Panc1 (cell line): ENCODE results near the gene KIAA1958. TPM values are rescaled to one million over a fixed set of nuclear protein-coding genes. Genes with fewer than 3 reads are reported as not detected.
"Not testable (repeated sequence)": the region's sequence is repeated elsewhere in the genome, so short reads cannot be mapped to it uniquely, and the experiment has no call there.

Experiments
- ATAC-seq: fragments of 200-7000 bp; cut with Tn5 transposase; 2 replicates; pipeline ENCODE4 v1.9.1; 2020; ENCODE audit warnings: mild to moderate bottlenecking, moderate library complexity
- BruUV-seq: library from RNA; stranded (reverse); fragments of 400-500 nt; replicated peaks from 2 replicates; lab custom pipeline; 2021; lab: Mats Ljungman, UMichigan
- CTCF ChIA-PET: fragments of 300-600 bp; sonication (Branson Sonifier 250); formaldehyde crosslinking; loops from one replicate; lab custom pipeline; 2022; ENCODE audit warnings: antibody characterized with exemption; lab: Charles Lee
- POLR2A ChIA-PET: fragments of 300-600 bp; sonication (Branson Sonifier 250); formaldehyde crosslinking; loops from one replicate; lab custom pipeline; 2022; ENCODE audit warnings: antibody characterized with exemption; lab: Charles Lee
- DNase-seq: peaks from one replicate; pipeline ENCODE4 v3.0.0-alpha.2; 2010; ENCODE audit warnings: low read depth, low spot score
- H3K27ac ChIP-seq: 2 replicates; pipeline ENCODE4 v1.5.1; 2011; ENCODE audit warnings: mild to moderate bottlenecking, low read length, inconsistent platforms
- H3K27me3 ChIP-seq: fragments of 200-500 bp; sonication (Bioruptor generic); 2 replicates; pipeline ENCODE4 v1.6.0; 2014; ENCODE audit warnings: low read length, inconsistent platforms; ENCODE audit not compliant: control insufficient read depth, insufficient read depth
- H3K36me3 ChIP-seq: fragments of 200-500 bp; sonication (Bioruptor generic); 2 replicates; pipeline ENCODE4 v1.5.1; 2014; ENCODE audit warnings: inconsistent platforms, mild to moderate bottlenecking, low read length, moderate library complexity; ENCODE audit not compliant: control insufficient read depth, insufficient read depth
- H3K4me1 ChIP-seq: 2 replicates; pipeline ENCODE4 v1.5.1; 2011; ENCODE audit warnings: inconsistent platforms, mild to moderate bottlenecking, low read length, moderate library complexity; ENCODE audit not compliant: control insufficient read depth, insufficient read depth
- H3K4me3 ChIP-seq, 2 experiments: 2 replicates each; pipeline ENCODE4 v1.5.1; 2011 to 2012; ENCODE audit warnings: low read depth in 2 of 2, low read length in 2 of 2, mild to moderate bottlenecking in 2 of 2, inconsistent platforms in 1 of 2, moderate library complexity in 1 of 2
- H3K9me3 ChIP-seq: fragments of 200-500 bp; sonication (Bioruptor generic); 2 replicates; pipeline ENCODE4 v1.5.1; 2014; ENCODE audit warnings: low read depth, mild to moderate bottlenecking, inconsistent platforms, low read length, moderate library complexity; ENCODE audit not compliant: control insufficient read depth, insufficient read depth
- POLR2AphosphoS5 ChIP-seq: IDR thresholded peaks from 2 replicates; pipeline ENCODE4 v1.6.1; 2012; ENCODE audit warnings: mild to moderate bottlenecking, low read depth, low read length, moderate library complexity
- SIN3A ChIP-seq: IDR thresholded peaks from 2 replicates; pipeline ENCODE4 v1.6.1; 2012; ENCODE audit warnings: low read depth, mild to moderate bottlenecking, low read length, moderate library complexity, borderline replicate concordance; ENCODE audit not compliant: insufficient read depth
- TCF7L2 ChIP-seq: IDR thresholded peaks from 2 replicates; pipeline ENCODE4 v1.6.1; 2011; ENCODE audit warnings: mild to moderate bottlenecking, low read depth, low read length, inconsistent platforms
- in situ Hi-C: cut with HindIII; loops from 2 replicates; pipeline ENCODE4 v1.10.0; 2016; ENCODE audit warnings: low sequenced_read_pairs, low pct_unique_long_range_greater_than_20kb
- intact Hi-C: fragments of 100-400 bp; cut with micrococcal nuclease; formaldehyde crosslinking; loops from one replicate; pipeline ENCODE4 v1.10.0; 2022; ENCODE audit not compliant: unreplicated experiment
- total RNA-seq: library from RNA; stranded (reverse); gene quantifications from one replicate; pipeline ENCODE4 v1.2.1, GENCODE V29; 2021; ENCODE audit not compliant: unreplicated experiment
- TF ChIP-seq, protein P1 (sequence below): fragments of 450-650 bp; IDR thresholded peaks from 2 replicates; pipeline ENCODE4 v1.5.1; 2017; ENCODE audit warnings: mild to moderate bottlenecking
- TF ChIP-seq, protein P2 (sequence below), 2 experiments: IDR thresholded peaks; 2 replicates each; pipeline ENCODE4 v1.6.1; 2011 to 2012; ENCODE audit warnings: low read depth in 2 of 2, control low read depth in 1 of 2, low read length in 1 of 2, mild to moderate bottlenecking in 1 of 2, moderate library complexity in 1 of 2; ENCODE audit not compliant: insufficient read depth in 1 of 2

KIAA1958 gene
- total RNA-seq, 1 experiment from 2014 or later, result 10.4 TPM

DNA sequence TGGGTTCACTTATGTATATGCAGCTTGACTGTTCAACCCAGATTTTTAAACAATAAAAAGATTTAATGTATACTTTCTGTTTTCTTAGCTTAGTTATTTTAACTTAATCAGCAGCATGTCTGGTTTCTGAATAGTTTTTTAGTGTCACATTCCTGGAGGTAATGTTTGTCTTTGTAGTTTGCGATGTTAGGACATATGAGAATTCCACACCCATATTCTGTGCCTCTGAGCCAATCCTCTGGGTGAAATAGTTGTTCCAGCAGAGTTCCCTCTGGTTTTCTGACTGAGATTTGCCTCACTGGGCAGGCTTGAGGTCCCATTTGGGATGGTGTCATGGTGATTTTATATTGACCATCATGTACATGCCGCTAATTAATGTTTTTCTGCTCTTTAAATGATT is 182.7 kb downstream of the KIAA1958 start:
- Histone ChIP-seq H3K4me1 (no peaks in the 10 kb centered on the region), H3K4me3 (no peak overlapping the region), H3K9me3 (no peaks in the 10 kb centered on the region), H3K27ac (no peak overlapping the region), H3K27me3 (no peaks in the 10 kb centered on the region), H3K36me3 (no peaks in the 10 kb centered on the region)
- TF ChIP-seq TCF7L2, result no peak
- no peak for DNase-seq
- no peak for ATAC-seq
- in situ Hi-C loops (no loop called here), intact Hi-C loops (no loop called here)
- ChIA-PET CTCF (no interaction called here), POLR2A (no interaction called here)
- BruUV-seq, result no TSS peak

DNA sequence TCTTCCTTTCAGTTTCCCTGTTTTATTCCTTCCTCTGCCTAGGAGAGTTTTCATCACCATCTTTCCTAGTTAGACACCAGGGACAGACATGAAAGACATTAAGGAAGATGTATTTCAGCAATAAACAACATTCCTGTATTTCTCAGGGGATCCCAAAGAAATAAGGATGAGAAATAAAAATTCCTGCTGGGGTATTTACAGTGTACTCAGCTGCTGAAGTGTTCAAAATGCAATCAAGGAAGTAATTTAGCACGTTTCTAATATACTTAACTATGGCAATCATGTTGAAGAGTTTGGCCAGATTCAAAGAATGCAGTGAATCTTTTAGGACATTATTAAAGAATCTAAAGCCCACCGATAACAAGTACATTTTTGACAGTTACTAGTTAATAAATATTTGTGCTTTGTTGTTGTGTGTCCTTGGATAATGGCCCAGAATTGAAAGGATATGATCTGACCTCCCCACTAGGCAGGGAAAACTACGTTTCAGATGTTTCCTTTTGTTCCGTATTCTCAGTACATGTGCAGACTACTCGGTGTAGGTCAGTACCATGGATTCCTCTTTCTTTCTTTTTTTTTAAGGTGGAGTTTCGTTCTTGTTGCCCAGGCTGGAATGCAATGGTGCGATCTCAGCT is 184.5 kb downstream of the KIAA1958 start:
- CTCF ChIA-PET, result no interaction called here
- Histone ChIP-seq H3K27ac (no peak overlapping the region), H3K9me3 (no peaks in the 10 kb centered on the region), H3K36me3 (no peaks in the 10 kb centered on the region), H3K4me1 (no peaks in the 10 kb centered on the region), H3K27me3 (no peaks in the 10 kb centered on the region), H3K4me3 (no peak overlapping the region)
- ATAC-seq (no peak), DNase-seq (no peak)
- no TSS peak for BruUV-seq
- TF ChIP-seq, protein P1, sequence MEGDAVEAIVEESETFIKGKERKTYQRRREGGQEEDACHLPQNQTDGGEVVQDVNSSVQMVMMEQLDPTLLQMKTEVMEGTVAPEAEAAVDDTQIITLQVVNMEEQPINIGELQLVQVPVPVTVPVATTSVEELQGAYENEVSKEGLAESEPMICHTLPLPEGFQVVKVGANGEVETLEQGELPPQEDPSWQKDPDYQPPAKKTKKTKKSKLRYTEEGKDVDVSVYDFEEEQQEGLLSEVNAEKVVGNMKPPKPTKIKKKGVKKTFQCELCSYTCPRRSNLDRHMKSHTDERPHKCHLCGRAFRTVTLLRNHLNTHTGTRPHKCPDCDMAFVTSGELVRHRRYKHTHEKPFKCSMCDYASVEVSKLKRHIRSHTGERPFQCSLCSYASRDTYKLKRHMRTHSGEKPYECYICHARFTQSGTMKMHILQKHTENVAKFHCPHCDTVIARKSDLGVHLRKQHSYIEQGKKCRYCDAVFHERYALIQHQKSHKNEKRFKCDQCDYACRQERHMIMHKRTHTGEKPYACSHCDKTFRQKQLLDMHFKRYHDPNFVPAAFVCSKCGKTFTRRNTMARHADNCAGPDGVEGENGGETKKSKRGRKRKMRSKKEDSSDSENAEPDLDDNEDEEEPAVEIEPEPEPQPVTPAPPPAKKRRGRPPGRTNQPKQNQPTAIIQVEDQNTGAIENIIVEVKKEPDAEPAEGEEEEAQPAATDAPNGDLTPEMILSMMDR, result no peak
- TF ChIP-seq TCF7L2 (no peak), POLR2AphosphoS5 (no peak), SIN3A (no peak)
- TF ChIP-seq, protein P2, sequence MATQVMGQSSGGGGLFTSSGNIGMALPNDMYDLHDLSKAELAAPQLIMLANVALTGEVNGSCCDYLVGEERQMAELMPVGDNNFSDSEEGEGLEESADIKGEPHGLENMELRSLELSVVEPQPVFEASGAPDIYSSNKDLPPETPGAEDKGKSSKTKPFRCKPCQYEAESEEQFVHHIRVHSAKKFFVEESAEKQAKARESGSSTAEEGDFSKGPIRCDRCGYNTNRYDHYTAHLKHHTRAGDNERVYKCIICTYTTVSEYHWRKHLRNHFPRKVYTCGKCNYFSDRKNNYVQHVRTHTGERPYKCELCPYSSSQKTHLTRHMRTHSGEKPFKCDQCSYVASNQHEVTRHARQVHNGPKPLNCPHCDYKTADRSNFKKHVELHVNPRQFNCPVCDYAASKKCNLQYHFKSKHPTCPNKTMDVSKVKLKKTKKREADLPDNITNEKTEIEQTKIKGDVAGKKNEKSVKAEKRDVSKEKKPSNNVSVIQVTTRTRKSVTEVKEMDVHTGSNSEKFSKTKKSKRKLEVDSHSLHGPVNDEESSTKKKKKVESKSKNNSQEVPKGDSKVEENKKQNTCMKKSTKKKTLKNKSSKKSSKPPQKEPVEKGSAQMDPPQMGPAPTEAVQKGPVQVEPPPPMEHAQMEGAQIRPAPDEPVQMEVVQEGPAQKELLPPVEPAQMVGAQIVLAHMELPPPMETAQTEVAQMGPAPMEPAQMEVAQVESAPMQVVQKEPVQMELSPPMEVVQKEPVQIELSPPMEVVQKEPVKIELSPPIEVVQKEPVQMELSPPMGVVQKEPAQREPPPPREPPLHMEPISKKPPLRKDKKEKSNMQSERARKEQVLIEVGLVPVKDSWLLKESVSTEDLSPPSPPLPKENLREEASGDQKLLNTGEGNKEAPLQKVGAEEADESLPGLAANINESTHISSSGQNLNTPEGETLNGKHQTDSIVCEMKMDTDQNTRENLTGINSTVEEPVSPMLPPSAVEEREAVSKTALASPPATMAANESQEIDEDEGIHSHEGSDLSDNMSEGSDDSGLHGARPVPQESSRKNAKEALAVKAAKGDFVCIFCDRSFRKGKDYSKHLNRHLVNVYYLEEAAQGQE (IDR thresholded peaks at IDR 0.05; ENCODE audit: insufficient read depth in 1 of 2, low read depth in 2 of 2, low read length in 1 of 2), result no peak
- in situ Hi-C loops (no loop called here), intact Hi-C loops (no loop called here)
- POLR2A ChIA-PET, result no interaction called here

DNA sequence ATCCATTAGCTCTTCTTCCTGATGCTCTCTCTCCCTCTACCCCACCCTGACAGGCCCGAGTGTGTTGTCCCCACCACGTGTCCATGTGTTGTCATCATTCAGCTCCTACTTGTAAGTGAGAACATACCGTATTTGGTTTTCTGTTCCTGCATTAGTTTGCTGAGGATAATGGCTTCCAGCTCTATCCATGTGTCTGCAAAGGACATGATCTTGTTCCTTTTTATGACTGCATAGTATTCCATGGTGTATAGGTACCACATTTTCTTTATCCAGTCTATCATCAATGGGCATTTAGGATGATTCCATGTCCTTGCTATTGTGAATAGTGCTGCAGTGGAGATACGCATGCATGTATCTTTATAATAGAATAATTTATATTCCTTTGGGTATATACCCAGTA is 186.6 kb downstream of the KIAA1958 start:
- H3K9me3 ChIP-seq, ATAC-seq, H3K4me3 ChIP-seq, BruUV-seq, H3K27me3 ChIP-seq, DNase-seq, H3K36me3 ChIP-seq, intact Hi-C loops, H3K4me1 ChIP-seq, H3K27ac ChIP-seq, in situ Hi-C loops: not testable (repeated sequence)
- CTCF ChIA-PET, result interaction anchor here (0.6 kb wide), 1 partner anchor 45 kb away, joined by 3 read pairs; no protein-coding TSS in a partner anchor
- POLR2A ChIA-PET, result interaction anchor here (0.6 to 1.0 kb wide), 3 partner anchors 64 to 1184 kb away, joined by 3 read pairs; no protein-coding TSS in a partner anchor
